CD4-positive, CD25-positive, alpha-beta regulatory T cell (primary cell): ENCODE measurements around the gene FYN. TPM values are rescaled to one million over a fixed set of nuclear protein-coding genes. Genes with fewer than 3 reads are reported as not detected.

ENCODE experiments used
- ATAC-seq, 2 donors: fragments of 150-1000 bp; cut with Tn5 transposase; one replicate each; pipeline ENCODE4 v1.10.0; 2021; ENCODE audit warnings: low read depth in 2 of 2, moderate number of reproducible peaks in 2 of 2, moderate library complexity in 1 of 2
- DNase-seq, 3 donors: peaks; one replicate each; pipeline versions ENCODE4 v3.0.0 to v3.0.0-alpha.2; 2012 to 2022; ENCODE audit warnings: mixed read lengths in 1 of 3
- H3K27ac ChIP-seq: one replicate; pipeline ENCODE4 v1.7.0; 2013; ENCODE audit warnings: mild to moderate bottlenecking, low read length; ENCODE audit not compliant: insufficient read depth, poor library complexity, severe bottlenecking
- H3K27me3 ChIP-seq: one replicate; pipeline ENCODE4 v1.7.0; 2013; ENCODE audit warnings: low read length; ENCODE audit not compliant: control insufficient read depth, insufficient read depth
- H3K36me3 ChIP-seq: one replicate; pipeline ENCODE4 v1.7.0; 2013; ENCODE audit warnings: mild to moderate bottlenecking, low read length, moderate library complexity; ENCODE audit not compliant: control insufficient read depth, insufficient read depth
- H3K4me1 ChIP-seq: 2 replicates; pipeline ENCODE4 v1.7.0; 2013; ENCODE audit warnings: mild to moderate bottlenecking, low read length; ENCODE audit not compliant: insufficient read depth, control insufficient read depth, poor library complexity, severe bottlenecking
- H3K4me3 ChIP-seq: one replicate; pipeline ENCODE4 v1.7.0; 2013; ENCODE audit warnings: low read depth, mild to moderate bottlenecking, low read length, moderate library complexity
- H3K9me3 ChIP-seq, 2 experiments: 1 replicate in 1 of 2; 2 replicates in 1 of 2; pipeline ENCODE4 v1.7.0; 2013; ENCODE audit warnings: low read length in 2 of 2, mild to moderate bottlenecking in 1 of 2, moderate library complexity in 1 of 2; ENCODE audit not compliant: control insufficient read depth in 2 of 2
- H3K27ac Mint-ChIP-seq, 3 donors: one replicate each; pipeline ENCODE4 v1.8.0; 2020 to 2022; ENCODE audit warnings: mild to moderate bottlenecking in 3 of 3, mixed read lengths in 3 of 3, moderate library complexity in 2 of 3
- H3K27me3 Mint-ChIP-seq: one replicate; pipeline ENCODE4 v1.8.0; 2022; ENCODE audit warnings: mild to moderate bottlenecking, mixed read lengths
- H3K36me3 Mint-ChIP-seq: one replicate; pipeline ENCODE4 v1.8.0; 2020; ENCODE audit warnings: mixed read lengths
- H3K4me1 Mint-ChIP-seq, 4 donors: one replicate each; pipeline ENCODE4 v1.8.0; 2020 to 2022; ENCODE audit warnings: mixed read lengths in 4 of 4, mild to moderate bottlenecking in 1 of 4
- H3K4me3 Mint-ChIP-seq, 4 donors: one replicate each; pipeline ENCODE4 v1.8.0; 2020 to 2022; ENCODE audit warnings: mild to moderate bottlenecking in 4 of 4, mixed read lengths in 4 of 4, moderate library complexity in 3 of 4
- H3K9me3 Mint-ChIP-seq, 7 donors: one replicate each; pipeline ENCODE4 v1.8.0; 2020 to 2022; ENCODE audit warnings: mixed read lengths in 7 of 7, mild to moderate bottlenecking in 3 of 7, moderate library complexity in 2 of 7
- polyA plus RNA-seq, 4 donors: library from polyadenylated mRNA; unstranded; fragments of 300-500 nt; fragmentation: Illumina TruSeq; gene quantifications; one replicate each; pipeline ENCODE4 v1.2.3, GENCODE V29; 2021
- total RNA-seq: library from RNA; stranded (reverse); gene quantifications from one replicate; pipeline ENCODE4 v1.2.3, GENCODE V29; 2022

FYN gene
- total and polyA plus RNA-seq, 5 donors from 2014 or later = 267 to 592 (median 295) TPM

DNA sequence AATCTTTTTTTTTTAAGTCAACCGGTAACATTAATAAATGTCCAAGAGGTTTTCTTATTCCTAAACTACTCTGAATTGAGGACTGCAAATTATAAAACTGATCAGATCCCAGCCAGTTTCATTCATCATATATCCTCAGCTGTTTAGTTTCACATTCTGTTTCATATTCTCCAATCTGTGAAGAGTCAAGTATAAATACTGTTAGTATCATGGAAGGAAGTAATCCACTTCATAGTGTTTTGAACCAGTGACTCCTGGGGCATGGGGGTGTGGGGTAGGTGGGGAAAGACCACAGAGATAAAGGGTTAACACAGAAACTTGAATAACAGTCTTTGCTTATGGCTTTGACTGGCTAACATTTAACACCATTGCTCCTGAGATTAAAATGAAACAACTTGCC lies 69.9 kb downstream of the FYN start:
- Histone ChIP-seq H3K4me3 (peak overlapping the region; percentile 72), H3K27me3 (no peaks in the 10 kb centered on the region), H3K36me3 (peaks cover 13% of the 10 kb centered on the region), H3K9me3 (no peaks in the 10 kb centered on the region), H3K27ac (peak overlapping the region; percentile 83), H3K4me1 (peaks cover 67% of the 10 kb centered on the region)
- Mint-ChIP-seq H3K36me3 (peaks cover 34% of the 10 kb centered on the region), H3K4me1 (peaks cover 48 to 99% (median 85%) of the 10 kb centered on the region in 4 donors), H3K9me3 (peaks cover 0 to 1% (median 0%) of the 10 kb centered on the region in 7 donors), H3K27me3 (no peaks in the 10 kb centered on the region), H3K4me3 (peak overlapping the region; percentile 48 to 76 (median 61)), H3K27ac (peak overlapping the region; percentile 89 to 96 (median 92))
- peak in 1 of 3 donors; percentile 63 for DNase-seq
- no peak for ATAC-seq

DNA sequence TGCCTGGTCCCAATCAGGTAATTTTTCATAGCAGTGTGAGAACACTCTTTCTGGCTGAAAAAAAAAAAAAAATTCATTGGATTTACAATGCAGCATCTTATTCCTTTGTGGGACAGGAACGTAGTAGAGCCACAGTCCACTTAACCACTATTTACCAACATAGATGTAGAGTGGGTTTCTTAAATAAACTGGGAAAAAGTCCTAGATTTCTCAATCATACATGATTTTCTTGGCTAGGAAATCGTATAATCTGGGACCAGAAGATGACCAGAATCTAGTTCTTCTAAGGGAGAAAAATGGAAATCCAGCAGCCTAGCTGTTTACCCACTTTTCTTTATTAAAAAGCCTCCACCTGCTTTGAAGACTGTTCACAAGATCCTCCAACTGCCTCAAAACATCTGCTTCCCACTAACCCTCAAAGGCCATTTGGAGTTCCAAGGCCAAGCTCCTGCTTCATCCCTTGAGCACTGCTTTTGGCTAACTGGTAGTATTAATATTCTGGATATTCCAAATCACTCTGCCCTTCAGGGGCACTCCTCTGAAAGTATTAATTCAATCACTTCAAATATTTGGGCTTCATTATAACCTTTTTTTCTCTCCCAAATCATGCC lies 70.4 kb downstream of the FYN start:
- peaks cover 49 to 97% (median 85%) of the 10 kb centered on the region in 4 donors for H3K4me1 Mint-ChIP-seq
- no peaks in the 10 kb centered on the region for H3K9me3 ChIP-seq
- no peaks in the 10 kb centered on the region for H3K27me3 Mint-ChIP-seq
- H3K27ac Mint-ChIP-seq = peak overlapping the region; percentile 89 to 96 (median 92)
- H3K9me3 Mint-ChIP-seq = no peaks in the 10 kb centered on the region
- H3K27ac ChIP-seq = peak overlapping the region; percentile 83
- H3K4me3 Mint-ChIP-seq = peak overlapping the region; percentile 48 to 76 (median 61)
- peak overlapping the region; percentile 16 for H3K4me3 ChIP-seq
- H3K4me1 ChIP-seq = peaks cover 67% of the 10 kb centered on the region
- no peaks in the 10 kb centered on the region for H3K27me3 ChIP-seq
- DNase-seq (no peak), ATAC-seq (no peak)
- H3K36me3 ChIP-seq = peaks cover 13% of the 10 kb centered on the region
- peaks cover 34% of the 10 kb centered on the region for H3K36me3 Mint-ChIP-seq

DNA sequence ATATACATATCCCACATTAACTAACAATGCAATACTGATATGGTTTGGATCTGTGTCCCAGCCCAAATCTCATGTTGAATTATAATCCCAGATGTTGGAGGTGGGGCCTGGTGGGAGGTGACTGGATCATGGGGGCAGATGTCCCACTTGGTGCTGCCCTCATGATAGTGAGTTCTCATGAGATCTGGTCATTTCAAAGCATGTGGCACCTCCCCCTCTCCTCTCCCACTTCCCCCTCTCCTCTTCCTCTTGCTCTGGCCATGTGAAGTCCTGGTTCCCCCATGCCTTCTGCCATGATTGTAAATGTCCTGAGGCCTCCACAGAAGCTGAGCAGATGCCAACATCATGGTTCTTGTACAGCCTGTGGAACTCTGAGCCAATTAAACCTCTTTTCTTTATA lies 71.2 kb downstream of the FYN start:
- H3K27me3 ChIP-seq = no peaks in the 10 kb centered on the region
- peak overlapping the region; percentile 76 to 93 (median 88) for H3K27ac Mint-ChIP-seq
- H3K9me3 ChIP-seq = no peaks in the 10 kb centered on the region
- H3K36me3 ChIP-seq = peaks cover 13% of the 10 kb centered on the region
- H3K4me1 Mint-ChIP-seq = peaks cover 44 to 92% (median 80%) of the 10 kb centered on the region in 4 donors
- no peaks in the 10 kb centered on the region for H3K9me3 Mint-ChIP-seq
- no peak overlapping the region for H3K27ac ChIP-seq
- H3K36me3 Mint-ChIP-seq = peaks cover 29% of the 10 kb centered on the region
- peak overlapping the region in 2 of 4 donors; percentile 0 to 1 for H3K4me3 Mint-ChIP-seq
- H3K4me1 ChIP-seq = peaks cover 60% of the 10 kb centered on the region
- ATAC-seq = no peak
- no peak for DNase-seq
- no peak overlapping the region for H3K4me3 ChIP-seq
- no peaks in the 10 kb centered on the region for H3K27me3 Mint-ChIP-seq

DNA sequence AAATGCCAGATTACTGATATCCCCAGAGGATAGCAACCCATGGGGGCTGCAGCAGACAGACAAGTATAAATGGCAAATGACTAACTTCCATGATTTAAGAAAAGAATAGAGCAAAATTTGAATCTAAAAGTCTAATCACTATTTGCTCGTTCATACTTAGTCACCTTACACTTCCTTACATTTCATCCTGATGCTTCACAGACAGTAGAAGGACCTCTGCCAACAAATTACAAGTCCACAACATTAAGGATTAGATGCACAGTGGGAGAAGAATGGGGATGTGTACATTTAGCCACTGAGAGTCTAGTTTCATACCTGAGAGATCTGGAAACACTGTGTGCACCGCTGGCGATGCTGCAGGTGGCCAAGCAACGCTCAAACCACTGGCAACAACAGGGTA lies 72.4 kb downstream of the FYN start:
- Mint-ChIP-seq H3K9me3 (no peaks in the 10 kb centered on the region), H3K36me3 (peaks cover 29% of the 10 kb centered on the region)

DNA sequence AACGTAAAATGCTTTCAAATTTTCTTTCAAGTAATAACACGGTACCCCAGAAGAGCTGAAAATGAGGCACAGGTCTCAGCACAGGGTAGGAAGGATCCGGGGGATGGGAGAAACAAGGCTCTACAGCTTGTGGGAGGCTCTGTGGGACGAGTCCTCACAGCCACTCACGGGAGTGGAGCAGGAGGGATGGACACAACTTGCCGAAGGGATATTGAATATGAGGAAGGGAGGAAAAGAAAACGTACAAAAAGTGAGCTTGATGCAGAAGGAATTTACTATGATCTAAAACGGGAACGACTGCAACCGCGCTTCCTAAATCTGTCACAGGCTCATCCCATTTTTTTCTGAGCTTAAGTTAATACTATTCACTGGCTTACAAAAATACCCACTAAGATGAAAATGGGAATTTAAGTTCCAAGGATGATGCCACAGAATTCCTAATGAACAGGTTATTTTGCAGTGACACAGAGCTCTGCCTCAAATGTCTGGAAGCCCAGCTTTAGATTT lies 72.9 kb downstream of the FYN start:
- Mint-ChIP-seq H3K4me1 (peaks cover 54 to 92% (median 77%) of the 10 kb centered on the region in 4 donors), H3K9me3 (no peaks in the 10 kb centered on the region), H3K36me3 (peaks cover 29% of the 10 kb centered on the region), H3K4me3 (peak overlapping the region in 1 of 4 donors; percentile 2), H3K27me3 (no peaks in the 10 kb centered on the region), H3K27ac (peak overlapping the region; percentile 53 to 92 (median 76))
- ATAC-seq (no peak), DNase-seq (no peak)
- Histone ChIP-seq H3K36me3 (peaks cover 13% of the 10 kb centered on the region), H3K27me3 (no peaks in the 10 kb centered on the region), H3K4me1 (peaks cover 60% of the 10 kb centered on the region), H3K9me3 (no peaks in the 10 kb centered on the region), H3K27ac (no peak overlapping the region), H3K4me3 (no peak overlapping the region)

More for the DNA sequence above, 72.4 kb downstream of the FYN start:
- Mint-ChIP-seq H3K4me1 (peaks cover 54 to 92% (median 77%) of the 10 kb centered on the region in 4 donors), H3K27me3 (no peaks in the 10 kb centered on the region), H3K27ac (peak overlapping the region; percentile 35 to 76 (median 45)), H3K4me3 (peak overlapping the region in 1 of 4 donors; percentile 2)
- Histone ChIP-seq H3K4me3 (no peak overlapping the region), H3K9me3 (no peaks in the 10 kb centered on the region), H3K4me1 (peaks cover 60% of the 10 kb centered on the region), H3K27ac (no peak overlapping the region), H3K27me3 (no peaks in the 10 kb centered on the region), H3K36me3 (peaks cover 13% of the 10 kb centered on the region)
- ATAC-seq (no peak), DNase-seq (no peak)

DNA sequence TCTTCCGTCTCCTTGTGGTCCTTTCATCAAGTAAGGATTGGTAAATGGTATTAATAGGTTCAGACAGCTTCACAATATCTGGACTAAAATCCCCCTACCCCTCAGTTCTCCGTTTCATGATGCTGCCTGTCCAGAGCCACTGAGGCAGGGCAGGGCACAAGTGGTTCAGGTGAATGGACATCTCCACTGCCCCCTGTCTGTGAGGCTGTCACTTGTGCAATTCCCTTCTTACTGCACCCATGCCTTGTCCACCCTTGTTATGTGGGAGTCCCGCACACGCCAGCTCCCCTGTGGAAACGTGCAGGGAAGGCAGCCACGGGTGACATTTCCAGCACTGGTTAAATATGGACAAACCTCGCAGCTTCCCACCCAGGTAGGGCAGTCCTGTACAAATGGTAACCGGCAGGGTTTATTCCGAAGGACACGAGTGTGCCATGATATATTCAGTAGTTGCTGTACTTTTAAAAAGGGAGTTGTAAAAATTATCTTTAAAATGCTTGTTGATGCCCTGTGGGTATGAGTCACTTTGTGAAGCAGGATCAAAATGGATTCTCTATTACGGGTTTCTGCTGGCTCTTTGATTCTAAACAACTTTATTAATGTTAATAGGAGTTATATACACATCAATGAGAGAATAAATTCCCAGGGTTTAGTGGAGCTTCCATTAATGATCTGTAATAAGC lies 73.5 kb downstream of the FYN start:
- Mint-ChIP-seq H3K9me3 (no peaks in the 10 kb centered on the region), H3K4me3 (peak overlapping the region in 1 of 4 donors; percentile 42), H3K4me1 (peaks cover 57 to 92% (median 77%) of the 10 kb centered on the region in 4 donors), H3K27me3 (no peaks in the 10 kb centered on the region), H3K27ac (peak overlapping the region; percentile 37 to 92 (median 91)), H3K36me3 (peaks cover 29% of the 10 kb centered on the region)
- H3K27me3 ChIP-seq = no peaks in the 10 kb centered on the region
- DNase-seq (no peak), ATAC-seq (no peak)
- H3K4me1 ChIP-seq = peaks cover 60% of the 10 kb centered on the region
- no peaks in the 10 kb centered on the region for H3K9me3 ChIP-seq
- no peak overlapping the region for H3K4me3 ChIP-seq
- peaks cover 13% of the 10 kb centered on the region for H3K36me3 ChIP-seq
- H3K27ac ChIP-seq = no peak overlapping the region

DNA sequence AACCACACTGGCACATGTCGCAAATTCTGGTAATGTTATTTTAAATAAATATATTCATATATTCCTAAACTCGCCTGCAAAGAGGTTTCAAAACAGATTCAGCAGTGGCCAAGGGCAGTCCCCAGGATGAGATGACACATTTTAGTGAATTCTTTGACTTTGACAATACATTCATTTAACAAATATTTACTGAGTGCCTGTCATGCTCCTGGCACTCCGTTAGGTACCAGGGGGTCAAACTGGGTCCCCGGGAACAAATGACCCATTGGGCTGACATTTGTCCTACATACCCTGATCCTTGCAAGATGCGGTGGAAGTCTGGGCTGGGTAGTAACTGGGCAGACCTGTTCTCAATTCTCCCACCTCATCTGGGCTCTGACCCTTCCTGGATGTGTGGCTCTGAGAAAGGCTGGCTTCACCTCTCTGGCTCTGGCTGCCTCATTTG lies 74.9 kb downstream of the FYN start:
- H3K27me3 ChIP-seq = no peaks in the 10 kb centered on the region
- ATAC-seq = no peak
- no peaks in the 10 kb centered on the region for H3K27me3 Mint-ChIP-seq
- H3K27ac ChIP-seq = no peak overlapping the region
- H3K4me1 ChIP-seq = peaks cover 60% of the 10 kb centered on the region
- peak overlapping the region in 1 of 4 donors; percentile 42 for H3K4me3 Mint-ChIP-seq
- H3K4me3 ChIP-seq = no peak overlapping the region
- no peak for DNase-seq
- H3K9me3 ChIP-seq = no peaks in the 10 kb centered on the region
- H3K36me3 ChIP-seq = peaks cover 13% of the 10 kb centered on the region
- H3K27ac Mint-ChIP-seq = peak overlapping the region in 2 of 3 donors; percentile 37 to 69
- H3K4me1 Mint-ChIP-seq = peaks cover 58 to 92% (median 79%) of the 10 kb centered on the region in 4 donors
- no peaks in the 10 kb centered on the region for H3K9me3 Mint-ChIP-seq
- peaks cover 32% of the 10 kb centered on the region for H3K36me3 Mint-ChIP-seq
